Hepatocyte (in vitro differentiated cells): Measurements from ENCODE around the gene METTL23. TPM values are rescaled to one million over a fixed set of nuclear protein-coding genes. Genes with fewer than 3 reads are reported as not detected.

ENCODE experiments used
- DNase-seq: peaks from one replicate; pipeline ENCODE4 v3.0.0-alpha.2; 2016; ENCODE audit warnings: low spot score
- H2AFZ ChIP-seq: fragments of 200-600 bp; sonication (generic); 2 replicates; pipeline ENCODE4 v1.6.0; 2016; ENCODE audit warnings: antibody characterized with exemption, mild to moderate bottlenecking
- H3K27ac ChIP-seq: fragments of 200-600 bp; sonication (generic); 2 replicates; pipeline ENCODE4 v1.5.1; 2016; ENCODE audit warnings: mild to moderate bottlenecking
- H3K27me3 ChIP-seq: fragments of 200-600 bp; sonication (generic); 2 replicates; pipeline ENCODE4 v1.6.1; 2016
- H3K36me3 ChIP-seq: fragments of 200-600 bp; sonication (generic); replicated peaks from 2 replicates; pipeline ENCODE4 v1.5.1; 2016; ENCODE audit warnings: low read depth; ENCODE audit not compliant: insufficient read depth
- H3K4me1 ChIP-seq: fragments of 200-600 bp; sonication (generic); 2 replicates; pipeline ENCODE4 v1.5.1; 2016; ENCODE audit warnings: mild to moderate bottlenecking, moderate library complexity; ENCODE audit not compliant: insufficient read depth
- H3K4me2 ChIP-seq: fragments of 200-600 bp; sonication (generic); 2 replicates; pipeline ENCODE4 v1.6.0; 2016
- H3K4me3 ChIP-seq: fragments of 200-600 bp; sonication (generic); 2 replicates; pipeline ENCODE4 v1.5.1; 2016; ENCODE audit warnings: mild to moderate bottlenecking
- H3K79me2 ChIP-seq: fragments of 200-600 bp; sonication (generic); 2 replicates; pipeline ENCODE4 v1.6.0; 2017; ENCODE audit warnings: mild to moderate bottlenecking
- H3K9me2 ChIP-seq: fragments of 200-600 bp; sonication (generic); replicated peaks from 2 replicates; pipeline ENCODE4 v1.6.0; 2017; ENCODE audit warnings: mild to moderate bottlenecking; ENCODE audit not compliant: insufficient read depth
- H3K9me3 ChIP-seq: fragments of 200-600 bp; sonication (generic); 2 replicates; pipeline ENCODE4 v1.5.1; 2016; ENCODE audit warnings: low read depth, mild to moderate bottlenecking
- H4K20me1 ChIP-seq: fragments of 200-600 bp; sonication (generic); 2 replicates; pipeline ENCODE4 v1.6.0; 2016; ENCODE audit warnings: mild to moderate bottlenecking; ENCODE audit not compliant: insufficient read depth, poor library complexity, severe bottlenecking
- EZH2 ChIP-seq: fragments of 200-600 bp; sonication (generic); IDR thresholded peaks from 2 replicates; pipeline ENCODE4 v1.6.1; 2016; ENCODE audit warnings: antibody characterized with exemption, mild to moderate bottlenecking, borderline replicate concordance
- EZH2phosphoT487 ChIP-seq: fragments of 200-600 bp; sonication (generic); IDR thresholded peaks from one replicate; pipeline ENCODE4 v1.6.1; 2018; ENCODE audit warnings: antibody characterized with exemption, mild to moderate bottlenecking, low read depth, moderate library complexity; ENCODE audit not compliant: unreplicated experiment, severe bottlenecking
- WGBS: methylation state at CpG from one replicate; pipeline ENCODE4 v1.1.6; 2016; ENCODE audit warnings: low lambda C conversion rate; ENCODE audit errors: missing lambda C conversion rate; 5-methylcytosine and 5-hydroxymethylcytosine counted together
- polyA plus RNA-seq: library from polyadenylated mRNA; unstranded; fragments of >200 nt; fragmentation: Nextera tagmentation; extraction: Ambion mirVana; gene quantifications from 2 replicates; pipeline ENCODE4 v1.2.1, GENCODE V29; 2016
- total RNA-seq: library from RNA; depleted of rRNA; stranded (reverse); fragments of >200 nt; gene quantifications from 2 replicates; pipeline ENCODE4 v1.2.3, GENCODE V29; 2014
- TF ChIP-seq, protein P1 (sequence below): fragments of 200-600 bp; sonication (generic); IDR thresholded peaks from 2 replicates; pipeline ENCODE4 v1.5.1; 2016; ENCODE audit warnings: antibody characterized with exemption, mild to moderate bottlenecking; ENCODE audit not compliant: poor library complexity

METTL23 gene
- total and polyA plus RNA-seq, 2 experiments from 2014 or later: 36.6 to 56.5 TPM

DNA sequence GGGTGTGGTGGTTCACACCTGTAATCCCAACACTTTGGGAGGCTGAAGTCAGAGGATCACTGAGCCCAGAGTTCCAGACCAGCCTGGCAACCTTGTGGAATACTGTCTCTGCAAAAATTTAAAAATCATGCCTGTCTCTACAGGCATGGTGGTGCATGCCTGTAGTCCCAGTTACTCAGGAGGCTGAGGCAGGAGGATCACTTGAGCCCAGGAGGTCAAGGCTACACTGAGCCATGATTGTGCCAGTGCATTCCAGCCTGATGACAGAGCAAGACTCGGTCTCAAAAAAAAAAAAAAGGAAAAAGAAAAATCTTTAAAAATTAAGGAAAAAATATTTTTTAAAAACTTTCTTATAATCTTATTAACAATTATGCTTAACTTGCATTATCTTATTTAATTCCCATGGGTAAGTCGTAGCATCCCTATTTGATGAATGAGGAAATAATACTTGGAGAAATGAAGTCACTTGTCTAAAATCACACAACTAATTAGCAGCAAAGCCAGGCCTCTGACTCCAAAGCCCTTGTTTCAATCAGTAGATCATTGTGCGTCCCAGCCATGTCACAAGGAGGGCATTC, 24.9 kb downstream of the METTL23 start:
- Histone ChIP-seq H4K20me1 (no peaks in the 10 kb centered on the region), H3K9me2 (no peaks in the 10 kb centered on the region), H3K4me3 (no peak overlapping the region), H3K27ac (no peak overlapping the region), H3K79me2 (no peaks in the 10 kb centered on the region), H3K4me2 (no peak overlapping the region), H3K36me3 (no peaks in the 10 kb centered on the region), H2AFZ (no peak overlapping the region), H3K27me3 (no peaks in the 10 kb centered on the region), H3K4me1 (no peaks in the 10 kb centered on the region), H3K9me3 (no peaks in the 10 kb centered on the region)
- TF ChIP-seq EZH2 (no peak), EZH2phosphoT487 (no peak)
- TF ChIP-seq, protein P1, sequence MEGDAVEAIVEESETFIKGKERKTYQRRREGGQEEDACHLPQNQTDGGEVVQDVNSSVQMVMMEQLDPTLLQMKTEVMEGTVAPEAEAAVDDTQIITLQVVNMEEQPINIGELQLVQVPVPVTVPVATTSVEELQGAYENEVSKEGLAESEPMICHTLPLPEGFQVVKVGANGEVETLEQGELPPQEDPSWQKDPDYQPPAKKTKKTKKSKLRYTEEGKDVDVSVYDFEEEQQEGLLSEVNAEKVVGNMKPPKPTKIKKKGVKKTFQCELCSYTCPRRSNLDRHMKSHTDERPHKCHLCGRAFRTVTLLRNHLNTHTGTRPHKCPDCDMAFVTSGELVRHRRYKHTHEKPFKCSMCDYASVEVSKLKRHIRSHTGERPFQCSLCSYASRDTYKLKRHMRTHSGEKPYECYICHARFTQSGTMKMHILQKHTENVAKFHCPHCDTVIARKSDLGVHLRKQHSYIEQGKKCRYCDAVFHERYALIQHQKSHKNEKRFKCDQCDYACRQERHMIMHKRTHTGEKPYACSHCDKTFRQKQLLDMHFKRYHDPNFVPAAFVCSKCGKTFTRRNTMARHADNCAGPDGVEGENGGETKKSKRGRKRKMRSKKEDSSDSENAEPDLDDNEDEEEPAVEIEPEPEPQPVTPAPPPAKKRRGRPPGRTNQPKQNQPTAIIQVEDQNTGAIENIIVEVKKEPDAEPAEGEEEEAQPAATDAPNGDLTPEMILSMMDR: no peak
- no peak for DNase-seq
- 100% methylated on average over 3 of the region's 3 CpGs for WGBS

DNA sequence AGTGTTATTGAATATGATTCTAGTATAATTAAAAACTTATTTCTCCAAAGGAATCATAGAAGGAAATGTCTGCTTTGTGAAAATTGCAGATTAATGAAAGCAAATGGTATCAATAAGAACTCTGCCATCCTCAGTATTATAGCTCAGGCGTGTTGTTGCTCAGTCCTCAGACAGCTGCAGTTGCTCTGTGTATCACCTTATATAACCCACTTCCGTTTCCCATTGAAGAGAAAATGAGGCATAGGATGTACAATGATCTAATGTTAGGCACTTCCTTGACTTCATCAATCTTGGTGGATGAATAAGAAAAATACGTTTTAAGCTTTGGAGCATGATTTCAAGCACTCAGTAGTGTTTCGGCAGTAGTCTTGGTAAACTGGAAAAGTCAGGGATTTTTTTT, 25.4 kb downstream of the METTL23 start:
- Histone ChIP-seq H3K27me3 (no peaks in the 10 kb centered on the region), H3K9me2 (no peaks in the 10 kb centered on the region), H3K9me3 (no peaks in the 10 kb centered on the region), H2AFZ (no peak overlapping the region), H3K79me2 (no peaks in the 10 kb centered on the region), H3K4me3 (no peak overlapping the region), H3K4me2 (no peak overlapping the region), H4K20me1 (no peaks in the 10 kb centered on the region), H3K27ac (no peak overlapping the region), H3K36me3 (no peaks in the 10 kb centered on the region), H3K4me1 (no peaks in the 10 kb centered on the region)
- WGBS: 97% methylated on average over 4 of the region's 4 CpGs
- no peak for DNase-seq
- no peak for TF ChIP-seq EZH2phosphoT487
- no peak for TF ChIP-seq EZH2
- TF ChIP-seq, protein P1: no peak

DNA sequence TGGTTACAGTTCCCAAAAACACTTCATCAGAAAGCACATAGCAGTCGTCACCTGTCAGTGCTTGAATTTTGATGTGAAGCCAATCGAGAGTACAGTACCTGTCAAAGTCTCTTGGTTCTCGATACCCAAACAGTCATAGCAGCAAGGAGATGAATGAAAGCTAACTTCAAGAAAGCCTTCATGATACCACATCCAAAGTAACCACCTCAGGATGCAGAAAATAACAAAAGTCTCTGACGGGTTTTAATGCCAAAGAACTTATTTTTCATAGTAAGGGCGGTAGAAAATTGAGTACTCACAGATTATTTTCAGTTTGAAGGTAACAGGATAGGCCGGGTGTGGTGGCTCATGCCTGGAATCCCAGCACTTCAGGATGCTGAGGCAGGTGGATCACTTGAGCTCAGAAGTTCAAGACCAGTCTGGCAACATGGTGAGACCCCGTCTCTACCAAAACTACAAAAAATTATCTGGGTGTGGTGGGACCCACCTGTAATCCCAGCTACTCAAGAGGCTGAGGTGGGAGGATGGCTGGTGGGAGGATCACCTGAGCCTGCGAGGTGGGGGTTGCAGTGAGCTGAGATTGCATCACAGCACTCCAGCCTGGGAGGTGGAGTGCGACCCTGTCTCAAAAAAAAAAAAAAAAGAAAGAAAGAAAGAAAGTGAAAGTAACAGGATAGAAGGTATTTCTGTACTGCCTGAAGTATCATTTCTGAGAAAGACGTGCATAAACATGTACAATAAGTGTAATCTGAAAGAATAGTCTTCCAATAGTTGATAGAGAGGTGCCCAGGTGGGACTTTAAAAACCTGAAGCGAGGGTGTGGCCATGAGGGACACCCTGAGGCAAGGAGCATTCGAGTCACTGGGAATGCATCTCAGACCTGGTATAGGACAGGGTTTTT, 26.7 kb downstream of the METTL23 start:
- Histone ChIP-seq H3K9me3 (no peaks in the 10 kb centered on the region), H3K9me2 (no peaks in the 10 kb centered on the region), H3K79me2 (no peaks in the 10 kb centered on the region), H3K4me3 (no peak overlapping the region), H3K4me2 (no peak overlapping the region), H3K4me1 (no peaks in the 10 kb centered on the region), H3K36me3 (peaks cover 3% of the 10 kb centered on the region), H4K20me1 (no peaks in the 10 kb centered on the region), H3K27me3 (no peaks in the 10 kb centered on the region), H3K27ac (no peak overlapping the region), H2AFZ (no peak overlapping the region)
- WGBS: 92% methylated on average over 12 of the region's 12 CpGs
- no peak for DNase-seq
- TF ChIP-seq EZH2phosphoT487 (no peak), EZH2 (no peak)
- TF ChIP-seq, protein P1: no peak
